T-helper 2 cell (primary cell): ENCODE measurements around the gene KLHL2.
A peak's percentile ranks its signal among the peaks of the same experiment; 100 is the strongest.
"Not testable (repeated sequence)": the region's sequence is repeated elsewhere in the genome, so short reads cannot be mapped to it uniquely, and the experiment has no call there.

ENCODE experiments used
- DNase-seq, 5 experiments: peaks; one replicate each; pipeline versions ENCODE4 v3.0.0 to v3.0.0-alpha.2; 2012 to 2022

Gene KLHL2

GRCh38 chr4:165234766-165235165, 27.4 kb downstream of the KLHL2 start:
- DNase-seq, result no peak

GRCh38 chr4:165236852-165237251, 29.5 kb downstream of the KLHL2 start:
- not testable (repeated sequence) for DNase-seq

- DNase-seq, result not testable (repeated sequence)
These were observed 30.8 kb downstream of the KLHL2 start for GRCh38 chr4:165238041-165238640.

- not testable (repeated sequence) for DNase-seq
These were observed 33.4 kb downstream of the KLHL2 start for GRCh38 chr4:165240761-165241160.

- DNase-seq, result not testable (repeated sequence)
These were observed 36.8 kb downstream of the KLHL2 start for GRCh38 chr4:165244148-165244547.

GRCh38 chr4:165244587-165245186, 37.3 kb downstream of the KLHL2 start:
- DNase-seq, result not testable (repeated sequence)

GRCh38 chr4:165248102-165248501, 40.7 kb downstream of the KLHL2 start:
- peak in 1 of 5 experiments; percentile 36 for DNase-seq

GRCh38 chr4:165248904-165249303, 41.5 kb downstream of the KLHL2 start:
- not testable (repeated sequence) for DNase-seq

GRCh38 chr4:165254771-165255170, 47.4 kb downstream of the KLHL2 start:
- DNase-seq, result not testable (repeated sequence)

GRCh38 chr4:165255439-165255838, 48.1 kb downstream of the KLHL2 start:
- DNase-seq, result peak in 3 of 5 experiments; percentile 4 to 82 (median 10)

GRCh38 chr4:165256074-165256659, 48.8 kb downstream of the KLHL2 start:
- DNase-seq, result not testable (repeated sequence)

- peak in 1 of 5 experiments; percentile 67 for DNase-seq
These were observed 52.4 kb downstream of the KLHL2 start for GRCh38 chr4:165259776-165260175.

GRCh38 chr4:165262306-165262705, 54.9 kb downstream of the KLHL2 start:
- not testable (repeated sequence) for DNase-seq

- DNase-seq, result not testable (repeated sequence)
These were observed 56.1 kb downstream of the KLHL2 start for GRCh38 chr4:165263466-165263865.

- DNase-seq, result not testable (repeated sequence)
These were observed 62.6 kb downstream of the KLHL2 start for GRCh38 chr4:165269931-165270330.

GRCh38 chr4:165273443-165273842, 66.1 kb downstream of the KLHL2 start:
- DNase-seq, result peak in 1 of 5 experiments; percentile 26

- not testable (repeated sequence) for DNase-seq
These were observed 68.0 kb downstream of the KLHL2 start for GRCh38 chr4:165275357-165275756.

GRCh38 chr4:165279531-165279930, 72.2 kb downstream of the KLHL2 start:
- not testable (repeated sequence) for DNase-seq

GRCh38 chr4:165284697-165285096, 77.3 kb downstream of the KLHL2 start:
- DNase-seq, result not testable (repeated sequence)

- DNase-seq, result peak in 1 of 5 experiments; percentile 59
These were observed 79.4 kb downstream of the KLHL2 start for GRCh38 chr4:165286619-165287340.

GRCh38 chr4:165288226-165288625, 80.9 kb downstream of the KLHL2 start:
- DNase-seq, result no peak

- peak in 1 of 5 experiments; percentile 48 for DNase-seq
These were observed 81.5 kb downstream of the KLHL2 start for GRCh38 chr4:165288639-165289422.
